ENCODE data around the gene CC2D1A.

DNA sequence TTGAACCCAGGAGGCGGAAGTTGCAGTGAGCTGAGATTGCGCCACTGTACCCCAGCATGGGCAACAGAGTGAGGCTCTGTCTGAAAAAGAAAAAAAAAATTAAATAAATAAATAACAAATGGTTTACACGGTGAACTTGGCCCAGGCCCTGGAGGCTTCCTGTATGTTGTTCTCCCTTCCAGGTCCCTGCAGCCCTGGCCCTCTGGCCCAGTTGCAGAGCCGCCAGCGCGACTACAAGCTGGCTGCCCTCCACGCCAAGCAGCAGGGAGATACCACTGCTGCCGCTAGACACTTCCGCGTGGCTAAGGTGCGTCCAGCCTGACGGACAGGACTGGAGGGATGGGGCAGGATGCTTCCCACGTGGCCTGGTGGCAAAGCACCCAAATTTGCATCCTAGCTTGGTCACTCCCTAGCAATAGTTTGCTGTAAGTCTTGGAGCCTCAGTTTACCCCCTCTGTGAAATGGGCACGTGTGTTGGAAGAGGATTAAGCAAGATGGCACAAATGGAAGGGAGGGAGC, 11.9 kb downstream of the CC2D1A start:
- TF ChIP-seq, protein P1, sequence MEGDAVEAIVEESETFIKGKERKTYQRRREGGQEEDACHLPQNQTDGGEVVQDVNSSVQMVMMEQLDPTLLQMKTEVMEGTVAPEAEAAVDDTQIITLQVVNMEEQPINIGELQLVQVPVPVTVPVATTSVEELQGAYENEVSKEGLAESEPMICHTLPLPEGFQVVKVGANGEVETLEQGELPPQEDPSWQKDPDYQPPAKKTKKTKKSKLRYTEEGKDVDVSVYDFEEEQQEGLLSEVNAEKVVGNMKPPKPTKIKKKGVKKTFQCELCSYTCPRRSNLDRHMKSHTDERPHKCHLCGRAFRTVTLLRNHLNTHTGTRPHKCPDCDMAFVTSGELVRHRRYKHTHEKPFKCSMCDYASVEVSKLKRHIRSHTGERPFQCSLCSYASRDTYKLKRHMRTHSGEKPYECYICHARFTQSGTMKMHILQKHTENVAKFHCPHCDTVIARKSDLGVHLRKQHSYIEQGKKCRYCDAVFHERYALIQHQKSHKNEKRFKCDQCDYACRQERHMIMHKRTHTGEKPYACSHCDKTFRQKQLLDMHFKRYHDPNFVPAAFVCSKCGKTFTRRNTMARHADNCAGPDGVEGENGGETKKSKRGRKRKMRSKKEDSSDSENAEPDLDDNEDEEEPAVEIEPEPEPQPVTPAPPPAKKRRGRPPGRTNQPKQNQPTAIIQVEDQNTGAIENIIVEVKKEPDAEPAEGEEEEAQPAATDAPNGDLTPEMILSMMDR (IDR thresholded peaks at IDR 0.05) = no peak
- TF ChIP-seq POLR2A (IDR thresholded peaks at IDR 0.05) = no peak
